HEK293T (cell line): ENCODE results near the gene SEC61A1.
A peak's percentile ranks its signal among the peaks of the same experiment; 100 is the strongest.

Experiments
- CTCF ChIA-PET: fragments of 350-600 bp; formaldehyde crosslinking; extraction: SDS; loops from one replicate; lab custom pipeline; 2021; ENCODE audit warnings: antibody characterized with exemption, inconsistent platforms; lab: Yijun Ruan, JAX
- POLR2A ChIA-PET: fragments of 350-600 bp; formaldehyde crosslinking; extraction: SDS; loops from one replicate; lab custom pipeline; 2020; ENCODE audit warnings: antibody characterized with exemption, inconsistent platforms; lab: Yijun Ruan, JAX
- DNase-seq: peaks from one replicate; pipeline ENCODE4 v3.0.0; 2012; ENCODE audit warnings: mixed read lengths; ENCODE audit errors: extremely low spot score
- ARNT ChIP-seq: fragments of 450-650 bp; IDR thresholded peaks from 2 replicates; pipeline ENCODE4 v1.6.1; 2017; ENCODE audit warnings: mild to moderate bottlenecking
- BHLHE40 ChIP-seq: fragments of 450-650 bp; IDR thresholded peaks from 2 replicates; pipeline ENCODE4 v1.6.1; 2016; ENCODE audit warnings: mild to moderate bottlenecking, moderate library complexity, borderline replicate concordance
- CTBP1 ChIP-seq: fragments of 450-650 bp; IDR thresholded peaks from 2 replicates; pipeline ENCODE4 v1.6.1; 2016; ENCODE audit warnings: borderline replicate concordance
- ELF4 ChIP-seq: fragments of 450-650 bp; IDR thresholded peaks from 2 replicates; pipeline ENCODE4 v1.6.1; 2017; ENCODE audit warnings: antibody characterized with exemption
- FOXA1 ChIP-seq: fragments of 450-650 bp; IDR thresholded peaks from 2 replicates; pipeline ENCODE4 v1.6.1; 2016; ENCODE audit warnings: mild to moderate bottlenecking
- FOXK2 ChIP-seq: fragments of 450-650 bp; IDR thresholded peaks from 2 replicates; pipeline ENCODE4 v1.6.1; 2016; ENCODE audit warnings: mild to moderate bottlenecking
- FOXM1 ChIP-seq: fragments of 450-650 bp; IDR thresholded peaks from 2 replicates; pipeline ENCODE4 v1.6.1; 2017; ENCODE audit warnings: mild to moderate bottlenecking, borderline replicate concordance
- HDGF ChIP-seq: fragments of 450-650 bp; IDR thresholded peaks from 2 replicates; pipeline ENCODE4 v1.6.1; 2017; ENCODE audit warnings: antibody characterized with exemption, borderline replicate concordance
- L3MBTL2 ChIP-seq: fragments of 450-650 bp; conservative IDR thresholded peaks from 2 replicates; pipeline ENCODE4 v1.6.1; 2016; ENCODE audit warnings: mild to moderate bottlenecking
- LEF1 ChIP-seq: fragments of 450-650 bp; IDR thresholded peaks from 2 replicates; pipeline ENCODE4 v1.6.1; 2017; ENCODE audit warnings: mild to moderate bottlenecking, borderline replicate concordance
- NFRKB ChIP-seq: fragments of 450-650 bp; IDR thresholded peaks from 2 replicates; pipeline ENCODE4 v1.6.1; 2016; ENCODE audit warnings: mild to moderate bottlenecking, moderate library complexity
- SP1 ChIP-seq: fragments of 450-650 bp; IDR thresholded peaks from 2 replicates; pipeline ENCODE4 v1.6.1; 2017
- SUZ12 ChIP-seq: fragments of 450-650 bp; IDR thresholded peaks from 2 replicates; pipeline ENCODE4 v1.6.1; 2016; ENCODE audit warnings: mild to moderate bottlenecking
- TARDBP ChIP-seq: fragments of 450-650 bp; IDR thresholded peaks from 2 replicates; pipeline ENCODE4 v1.6.1; 2016
- ZNF384 ChIP-seq: fragments of 450-650 bp; IDR thresholded peaks from 2 replicates; pipeline ENCODE4 v1.6.1; 2016
- TF ChIP-seq, protein P1 (sequence below): fragments of 450-650 bp; IDR thresholded peaks from 2 replicates; pipeline ENCODE4 v1.6.1; 2016

SEC61A1 gene

DNA sequence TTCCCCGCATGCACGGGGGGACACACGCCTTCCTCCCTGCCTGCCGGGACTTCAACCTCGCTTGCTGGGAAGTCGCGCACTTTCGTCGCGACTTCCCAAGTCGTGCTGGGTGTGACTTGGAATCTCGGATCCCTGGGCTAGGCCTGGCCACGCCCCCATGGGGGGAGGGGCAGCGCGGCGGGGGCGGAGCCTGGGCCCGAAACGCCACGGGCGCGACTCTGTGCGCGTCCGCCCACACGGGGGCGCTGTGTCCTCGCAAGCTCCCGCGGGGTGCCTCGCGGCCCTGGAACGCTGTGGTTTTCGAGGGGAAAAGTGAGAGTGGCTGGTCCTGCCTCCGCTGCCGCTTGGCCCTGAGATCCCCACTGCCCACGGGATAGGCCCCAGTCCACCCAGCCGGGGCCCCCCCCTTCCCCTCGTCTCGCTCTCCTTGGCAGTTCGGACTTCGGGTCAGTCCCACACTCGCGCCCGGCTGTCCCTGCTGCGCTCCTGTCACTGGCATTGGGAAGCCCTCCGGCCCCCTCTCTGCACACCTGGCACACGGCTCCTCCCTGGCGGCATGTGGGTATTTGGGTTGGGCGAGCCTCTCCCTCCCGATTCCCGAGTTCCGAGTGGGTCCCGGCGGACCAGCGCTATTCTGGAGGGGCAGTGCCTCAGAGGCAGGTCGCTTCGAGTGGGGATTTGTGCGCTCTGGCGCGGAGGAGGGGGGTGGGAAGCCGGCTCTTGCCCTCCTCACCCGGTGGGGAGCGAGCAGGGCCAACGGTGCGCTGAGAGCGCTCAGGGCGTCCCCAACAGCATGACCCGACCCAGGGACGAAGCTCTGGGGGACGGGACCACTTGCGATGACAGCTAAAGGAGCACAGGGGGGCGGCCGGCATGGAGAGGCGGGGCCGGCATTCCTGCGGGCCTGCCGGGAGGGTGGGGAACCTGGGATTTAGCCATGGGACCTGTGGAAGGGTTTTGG, 23.6 kb downstream of the SEC61A1 start:
- ChIA-PET CTCF (interaction anchor here (0.6 kb wide), 1 partner anchor 18 kb away, joined by 4 read pairs; no protein-coding TSS in a partner anchor), POLR2A (no interaction called here)
- peak; percentile 87 for DNase-seq
- TF ChIP-seq HDGF (no peak), ZNF384 (no peak), BHLHE40 (no peak), FOXK2 (no peak), ELF4 (no peak), SUZ12 (no peak), CTBP1 (no peak), FOXA1 (no peak), FOXM1 (no peak), TARDBP (no peak), NFRKB (no peak), LEF1 (no peak), L3MBTL2 (no peak), SP1 (no peak), ARNT (no peak)
- TF ChIP-seq, protein P1, sequence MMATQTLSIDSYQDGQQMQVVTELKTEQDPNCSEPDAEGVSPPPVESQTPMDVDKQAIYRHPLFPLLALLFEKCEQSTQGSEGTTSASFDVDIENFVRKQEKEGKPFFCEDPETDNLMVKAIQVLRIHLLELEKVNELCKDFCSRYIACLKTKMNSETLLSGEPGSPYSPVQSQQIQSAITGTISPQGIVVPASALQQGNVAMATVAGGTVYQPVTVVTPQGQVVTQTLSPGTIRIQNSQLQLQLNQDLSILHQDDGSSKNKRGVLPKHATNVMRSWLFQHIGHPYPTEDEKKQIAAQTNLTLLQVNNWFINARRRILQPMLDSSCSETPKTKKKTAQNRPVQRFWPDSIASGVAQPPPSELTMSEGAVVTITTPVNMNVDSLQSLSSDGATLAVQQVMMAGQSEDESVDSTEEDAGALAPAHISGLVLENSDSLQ: no peak

DNA sequence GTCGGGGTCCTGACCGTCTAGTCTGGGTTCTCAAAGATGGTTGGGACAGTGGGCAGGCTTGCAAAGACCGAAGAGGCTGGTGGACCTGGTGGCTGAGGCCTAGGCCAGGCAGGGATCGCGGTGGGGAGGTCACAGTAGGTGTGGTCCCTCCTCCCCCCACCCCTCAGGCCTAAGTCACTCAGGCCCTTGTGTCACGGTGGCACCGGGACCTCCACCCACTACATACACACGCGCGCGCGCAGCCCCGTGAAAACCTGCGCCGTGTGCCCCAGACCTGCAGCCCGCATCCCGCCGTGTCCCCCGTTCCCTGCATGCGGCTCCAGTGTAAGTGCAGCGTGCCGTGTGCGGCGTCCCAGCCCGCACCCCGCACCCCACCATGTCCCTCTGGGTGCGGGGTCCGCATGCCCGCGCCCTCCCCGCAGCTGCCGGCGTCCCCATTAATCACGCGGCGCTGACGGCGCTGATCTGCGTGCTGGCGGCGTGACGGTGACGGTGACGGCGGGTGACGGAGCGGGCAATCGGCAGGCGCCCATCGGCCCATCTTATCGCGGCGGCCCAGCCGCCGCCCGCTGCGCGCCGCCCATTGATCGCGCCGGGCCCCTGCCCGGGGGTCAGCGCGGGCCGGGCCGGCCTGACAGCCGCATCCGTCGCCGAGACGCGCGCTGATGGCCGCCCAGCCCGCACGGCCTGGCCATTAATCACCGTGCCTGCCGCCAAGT, 24.4 kb downstream of the SEC61A1 start:
- no peak for DNase-seq
- TF ChIP-seq ZNF384 (no peak), L3MBTL2 (no peak), ARNT (no peak), BHLHE40 (no peak), NFRKB (no peak), FOXA1 (no peak), LEF1 (no peak), TARDBP (no peak), HDGF (no peak), FOXM1 (no peak)
- TF ChIP-seq, protein P1: no peak
- ChIA-PET CTCF (no interaction called here), POLR2A (no interaction called here)

DNA sequence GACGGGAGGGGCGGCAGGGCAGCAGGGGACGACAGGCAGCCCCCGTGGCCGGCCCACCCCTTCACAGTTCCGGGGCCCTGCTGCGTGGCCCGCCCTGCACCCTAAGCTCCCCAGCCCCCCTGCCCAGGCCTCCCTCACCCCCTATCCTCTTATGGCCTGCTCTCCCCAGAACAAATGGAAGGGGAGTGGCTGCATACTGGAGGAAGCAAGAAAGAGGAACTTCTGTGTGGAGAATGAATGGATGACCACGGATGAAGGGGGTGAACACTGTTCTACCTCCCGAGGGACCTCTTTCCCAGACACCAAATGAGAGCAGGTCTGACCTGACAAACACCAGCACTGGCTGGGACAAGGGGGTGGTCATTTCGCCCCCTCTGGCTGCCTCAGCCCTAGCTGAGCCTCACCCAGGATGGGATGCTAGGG, 25.0 kb downstream of the SEC61A1 start:
- no peak for DNase-seq
- ChIA-PET POLR2A (no interaction called here), CTCF (no interaction called here)
- TF ChIP-seq CTBP1 (no peak), ELF4 (no peak), FOXK2 (no peak), FOXA1 (no peak), LEF1 (no peak), HDGF (no peak), L3MBTL2 (no peak), SP1 (no peak), NFRKB (no peak), ZNF384 (no peak)
- TF ChIP-seq, protein P1: no peak

DNA sequence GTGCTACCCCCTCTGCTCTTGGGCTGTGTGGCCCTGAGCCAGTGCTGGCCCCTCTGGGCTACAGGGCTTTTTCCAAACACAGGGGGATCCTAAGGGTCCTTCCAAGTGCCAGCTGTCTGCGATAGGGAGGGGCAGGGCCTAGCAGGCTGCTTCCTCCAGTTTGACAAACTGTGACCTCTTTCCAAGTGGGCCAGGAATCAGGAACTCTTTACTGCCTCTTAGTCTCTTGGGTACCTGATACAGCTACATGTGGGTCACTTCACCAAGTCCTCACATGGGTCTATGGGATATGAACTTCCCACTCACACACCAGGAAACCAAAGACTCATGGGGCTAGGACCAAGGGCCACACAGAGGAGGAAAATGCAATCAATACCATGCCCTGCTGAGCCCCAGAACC, 25.4 kb downstream of the SEC61A1 start:
- CTCF ChIA-PET: no interaction called here
- TF ChIP-seq FOXA1 (no peak), SP1 (no peak), TARDBP (no peak), FOXK2 (no peak)
- TF ChIP-seq, protein P1: no peak
- POLR2A ChIA-PET: no interaction called here
- DNase-seq: no peak

DNA sequence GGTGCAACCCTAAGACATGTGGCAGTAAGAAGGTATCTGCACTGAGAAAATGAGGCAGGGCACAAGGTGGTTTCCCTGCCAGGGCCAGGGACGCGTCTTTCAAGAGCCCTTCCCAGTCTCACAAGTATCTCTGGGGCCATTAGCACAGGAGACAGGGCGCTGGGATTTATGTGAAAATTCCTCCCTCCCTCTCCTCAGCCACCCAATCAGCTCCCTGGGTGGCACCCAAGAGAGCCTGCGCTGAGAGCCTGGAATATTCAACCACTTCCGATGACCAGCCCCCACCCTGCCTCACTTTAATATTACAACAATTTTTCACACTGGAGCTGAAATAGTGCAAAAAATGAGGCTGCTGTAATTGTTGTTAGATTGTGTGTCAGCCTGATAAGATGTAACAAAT, 26.1 kb downstream of the SEC61A1 start:
- CTCF ChIA-PET: no interaction called here
- no peak for TF ChIP-seq ELF4
- TF ChIP-seq FOXK2: no peak
- TF ChIP-seq, protein P1: no peak
- TF ChIP-seq FOXM1: no peak
- no peak for TF ChIP-seq SUZ12
- TF ChIP-seq BHLHE40: no peak
- no peak for TF ChIP-seq L3MBTL2
- DNase-seq: no peak
- POLR2A ChIA-PET: interaction anchor here (1.0 kb wide), 1 partner anchor 45 kb away, joined by 4 read pairs; the partner anchor contains the start of gene RUVBL1
